H9 (cell line): ENCODE results near the gene ASB5. TPM values are rescaled to one million over a fixed set of nuclear protein-coding genes. Genes with fewer than 3 reads are reported as not detected.

Experiments used
- DNase-seq: peaks from one replicate; pipeline ENCODE4 v3.0.0-alpha.2; 2017
- H2AFZ ChIP-seq: one replicate; pipeline ENCODE4 v1.6.1; 2013; ENCODE audit warnings: mild to moderate bottlenecking, low read length, control low read depth, moderate library complexity
- H2AK5ac ChIP-seq: 2 replicates; pipeline ENCODE4 v1.6.1; 2013; ENCODE audit warnings: low read length, control low read depth, mixed read lengths; ENCODE audit not compliant: insufficient read length
- H2BK120ac ChIP-seq: one replicate; pipeline ENCODE4 v1.6.1; 2013; ENCODE audit warnings: low read depth, mild to moderate bottlenecking, low read length, control low read depth, inconsistent platforms; ENCODE audit not compliant: poor library complexity, severe bottlenecking
- H2BK12ac ChIP-seq: 2 replicates; pipeline ENCODE4 v1.6.1; 2013; ENCODE audit warnings: low read length, control low read depth, mixed read lengths, low read depth; ENCODE audit not compliant: insufficient read length
- H2BK15ac ChIP-seq: 2 replicates; pipeline ENCODE4 v1.6.1; 2013; ENCODE audit warnings: low read depth, low read length, control low read depth
- H2BK20ac ChIP-seq: one replicate; pipeline ENCODE4 v1.6.1; 2013; ENCODE audit warnings: low read depth, mild to moderate bottlenecking, low read length, control low read depth, inconsistent platforms; ENCODE audit not compliant: poor library complexity, severe bottlenecking
- H2BK5ac ChIP-seq: 2 replicates; pipeline ENCODE4 v1.6.1; 2013; ENCODE audit warnings: low read length, control low read depth, mixed read lengths; ENCODE audit not compliant: insufficient read length
- H3K14ac ChIP-seq: 2 replicates; pipeline ENCODE4 v1.6.1; 2013; ENCODE audit warnings: low read length, control low read depth; ENCODE audit not compliant: insufficient read depth
- H3K18ac ChIP-seq: 2 replicates; pipeline ENCODE4 v1.6.1; 2013; ENCODE audit warnings: low read depth, mild to moderate bottlenecking, mixed read lengths, low read length, control low read depth; ENCODE audit not compliant: insufficient read length
- H3K23ac ChIP-seq: 2 replicates; pipeline ENCODE4 v1.6.1; 2013; ENCODE audit warnings: low read length, control low read depth, mixed read lengths, low read depth; ENCODE audit not compliant: insufficient read length
- H3K23me2 ChIP-seq: 2 replicates; pipeline ENCODE4 v1.6.1; 2013; ENCODE audit warnings: low read depth, mild to moderate bottlenecking, mixed read lengths, low read length, control low read depth; ENCODE audit not compliant: insufficient read length, poor library complexity, severe bottlenecking
- H3K27ac ChIP-seq: 2 replicates; pipeline ENCODE4 v1.5.1; 2013; ENCODE audit warnings: low read length, control low read depth, mixed read lengths, low read depth; ENCODE audit not compliant: insufficient read length
- H3K27me3 ChIP-seq: 2 replicates; pipeline ENCODE4 v1.6.1; 2013; ENCODE audit warnings: low read length, control low read depth, inconsistent platforms; ENCODE audit not compliant: insufficient read depth
- H3K4ac ChIP-seq: 2 replicates; pipeline ENCODE4 v1.6.1; 2013; ENCODE audit warnings: low read depth, mild to moderate bottlenecking, control low read depth, inconsistent platforms, low read length, moderate library complexity
- H3K4me1 ChIP-seq: 2 replicates; pipeline ENCODE4 v1.6.1; 2013; ENCODE audit warnings: low read length, control low read depth, inconsistent platforms; ENCODE audit not compliant: insufficient read depth
- H3K4me2 ChIP-seq: 2 replicates; pipeline ENCODE4 v1.6.1; 2013; ENCODE audit warnings: low read length, control low read depth, mixed read lengths; ENCODE audit not compliant: insufficient read length, insufficient read depth
- H3K56ac ChIP-seq: 2 replicates; pipeline ENCODE4 v1.6.1; 2013; ENCODE audit warnings: low read depth, mild to moderate bottlenecking, mixed read lengths, low read length, control low read depth; ENCODE audit not compliant: insufficient read length
- H3K79me1 ChIP-seq: 2 replicates; pipeline ENCODE4 v1.6.1; 2013; ENCODE audit warnings: low read depth, mild to moderate bottlenecking, moderate library complexity, low read length, control low read depth, inconsistent platforms; ENCODE audit not compliant: insufficient read depth, poor library complexity, severe bottlenecking
- H3K79me2 ChIP-seq: 2 replicates; pipeline ENCODE4 v1.6.1; 2013; ENCODE audit warnings: low read length, control low read depth, inconsistent platforms; ENCODE audit not compliant: insufficient read depth
- H3K9ac ChIP-seq: 2 replicates; pipeline ENCODE4 v1.6.1; 2013; ENCODE audit warnings: low read length, control low read depth, mixed read lengths; ENCODE audit not compliant: insufficient read length; ENCODE audit errors: extremely low read depth
- H3K9me3 ChIP-seq: one replicate; pipeline ENCODE4 v1.6.1; 2013; ENCODE audit warnings: low read depth, low read length, inconsistent platforms; ENCODE audit not compliant: control insufficient read depth
- H3T11ph ChIP-seq: one replicate; pipeline ENCODE4 v1.6.1; 2013; ENCODE audit warnings: mild to moderate bottlenecking, low read length, control low read depth, inconsistent platforms
- H4K20me1 ChIP-seq: one replicate; pipeline ENCODE4 v1.6.1; 2013; ENCODE audit not compliant: control insufficient read depth, insufficient read length, insufficient read depth
- H4K5ac ChIP-seq: 2 replicates; pipeline ENCODE4 v1.6.1; 2013; ENCODE audit warnings: low read depth, mild to moderate bottlenecking, mixed read lengths, low read length, control low read depth; ENCODE audit not compliant: insufficient read length
- H4K8ac ChIP-seq: replicated peaks from 2 replicates; pipeline ENCODE4 v1.6.1; 2013; ENCODE audit warnings: low read length, control low read depth, mixed read lengths, low read depth; ENCODE audit not compliant: insufficient read length
- H4K91ac ChIP-seq: 2 replicates; pipeline ENCODE4 v1.6.1; 2013; ENCODE audit warnings: low read depth, mild to moderate bottlenecking, moderate library complexity, mixed read lengths, low read length, control low read depth; ENCODE audit not compliant: insufficient read length
- H3K27ac Mint-ChIP-seq, 3 experiments: 2 replicates in 2 of 3; 3 replicates in 1 of 3; pipeline ENCODE4 v1.8.0; 2020 to 2021; ENCODE audit warnings: mixed read lengths in 3 of 3, mild to moderate bottlenecking in 1 of 3, moderate library complexity in 1 of 3
- H3K27me3 Mint-ChIP-seq: 2 replicates; pipeline ENCODE4 v1.8.0; 2021; ENCODE audit warnings: low read depth, mild to moderate bottlenecking, moderate library complexity, mixed read lengths
- H3K36me3 Mint-ChIP-seq, 3 experiments: 2 replicates in 2 of 3; 3 replicates in 1 of 3; pipeline ENCODE4 v1.8.0; 2020 to 2021; ENCODE audit warnings: low read depth in 3 of 3, mixed read lengths in 3 of 3; ENCODE audit not compliant: insufficient read depth in 1 of 3
- H3K4me1 Mint-ChIP-seq, 2 experiments: 2 replicates each; pipeline ENCODE4 v1.8.0; 2020; ENCODE audit warnings: mixed read lengths in 2 of 2
- H3K4me3 Mint-ChIP-seq, 2 experiments: 2 replicates in 1 of 2; 3 replicates in 1 of 2; pipeline ENCODE4 v1.8.0; 2020 to 2021; ENCODE audit warnings: mild to moderate bottlenecking in 2 of 2, mixed read lengths in 2 of 2, moderate library complexity in 1 of 2
- H3K9me3 Mint-ChIP-seq, 2 experiments: 2 replicates in 1 of 2; 3 replicates in 1 of 2; pipeline ENCODE4 v1.8.0; 2020; ENCODE audit warnings: mild to moderate bottlenecking in 2 of 2, mixed read lengths in 2 of 2, moderate library complexity in 1 of 2
- CTCF ChIP-seq: fragments of 200-600 bp; sonication (generic); conservative IDR thresholded peaks from 3 replicates; pipeline ENCODE4 v1.8.0; 2021; ENCODE audit warnings: antibody characterized with exemption, mild to moderate bottlenecking
- WGBS: extraction: QIAGEN DNeasy Blood & Tissue Kit; methylation state at CpG from one replicate; pipeline ENCODE4 v1.1.7; 2013; ENCODE audit warnings: missing lambda C conversion rate, low lambda C conversion rate, mixed read lengths; ENCODE audit not compliant: insufficient read length; ENCODE audit errors: extremely low coverage; 5-methylcytosine and 5-hydroxymethylcytosine counted together
- total RNA-seq: library from RNA; stranded (reverse); gene quantifications from 2 replicates; pipeline ENCODE4 v1.2.1, GENCODE V29; 2021

Gene ASB5
- total RNA-seq, 1 experiment from 2014 or later = not detected

- H3K23me2 ChIP-seq = no peaks in the 10 kb centered on the region
- no CpG with 5 or more reads among the region's 3 CpGs for WGBS
- no peaks in the 10 kb centered on the region for H3K4me1 ChIP-seq
- no peak overlapping the region for H3K18ac ChIP-seq
- H3K27me3 ChIP-seq = no peaks in the 10 kb centered on the region
- Mint-ChIP-seq H3K4me3 (no peak overlapping the region), H3K4me1 (peaks cover 5 to 6% of the 10 kb centered on the region in 2 experiments), H3K36me3 (no peaks in the 10 kb centered on the region), H3K27ac (no peak overlapping the region), H3K9me3 (no peaks in the 10 kb centered on the region), H3K27me3 (no peaks in the 10 kb centered on the region; the same call in 1 of the 2 replicates)
- TF ChIP-seq CTCF = no peak
- no peak for DNase-seq
- no peak overlapping the region for H2BK20ac ChIP-seq
- no peak overlapping the region for H3K56ac ChIP-seq
- H4K91ac ChIP-seq = no peak overlapping the region
- no peaks in the 10 kb centered on the region for H3K9me3 ChIP-seq
- no peak overlapping the region for H2BK15ac ChIP-seq
- H3K79me1 ChIP-seq = no peaks in the 10 kb centered on the region
- no peak overlapping the region for H3T11ph ChIP-seq
- no peak overlapping the region for H2AFZ ChIP-seq
- no peak overlapping the region for H2BK120ac ChIP-seq
- H3K4ac ChIP-seq = no peak overlapping the region
- no peak overlapping the region for H3K14ac ChIP-seq
- H2AK5ac ChIP-seq = no peak overlapping the region
- H3K27ac ChIP-seq = no peak overlapping the region
- no peak overlapping the region for H2BK5ac ChIP-seq
- H3K4me2 ChIP-seq = no peak overlapping the region
- H4K8ac ChIP-seq = no peak overlapping the region
- no peaks in the 10 kb centered on the region for H3K79me2 ChIP-seq
- no peak overlapping the region for H4K5ac ChIP-seq
- H3K9ac ChIP-seq = no peak overlapping the region
- no peak overlapping the region for H3K23ac ChIP-seq
- no peaks in the 10 kb centered on the region for H4K20me1 ChIP-seq
- no peak overlapping the region for H2BK12ac ChIP-seq
These were observed 8.0 kb downstream of the ASB5 start for GRCh38 chr4:176261018-176261417.
